Measurements from ENCODE around the gene ADD2. TPM values are rescaled to one million over a fixed set of nuclear protein-coding genes. Genes with fewer than 3 reads are reported as not detected.
A peak's percentile ranks its signal among the peaks of the same experiment; 100 is the strongest.

The ADD2 gene
- polyA plus RNA-seq, 3 donors, result 6.6 to 7.6 (median 7.0) TPM

GRCh38 chr2:70789304-70790135 is 21.5 kb upstream of the ADD2 start:
- peak; percentile 62 for DNase-seq

- peak; percentile 23 for DNase-seq
Observed at GRCh38 chr2:70785137-70785911, 17.3 kb upstream of the ADD2 start.

GRCh38 chr2:70784320-70784719 is 16.3 kb upstream of the ADD2 start:
- no peak for DNase-seq

DNA sequence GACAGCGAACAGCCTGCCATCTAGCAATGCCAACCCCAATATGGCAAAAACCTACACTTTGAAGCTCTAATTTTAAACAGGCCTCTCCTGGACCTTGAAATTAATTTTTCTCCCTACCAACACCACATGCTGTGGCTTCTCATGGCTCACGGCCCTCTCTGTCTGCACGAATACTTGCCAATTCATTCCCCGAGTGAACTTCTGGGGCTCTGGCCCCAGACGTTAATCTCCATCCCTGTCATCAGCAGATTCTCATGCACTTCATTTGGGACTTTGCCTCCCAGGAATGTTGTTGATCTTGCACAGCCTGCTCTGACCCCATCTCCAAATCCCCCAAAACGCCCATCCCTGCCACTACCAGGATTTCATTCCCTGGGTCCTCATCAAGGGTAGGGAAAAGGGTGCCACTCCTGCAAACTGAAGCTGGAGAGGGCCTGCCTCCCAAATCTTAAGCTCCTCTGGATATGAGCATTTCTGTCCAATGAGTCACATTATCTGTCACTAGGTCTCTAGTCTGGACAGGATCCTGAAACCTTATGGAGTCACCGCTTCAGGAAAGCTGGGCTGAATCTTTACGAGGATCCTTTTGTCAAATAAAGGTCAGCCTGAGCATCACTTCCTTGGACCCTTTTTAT is 12.0 kb upstream of the ADD2 start:
- DNase-seq, result no peak

DNA sequence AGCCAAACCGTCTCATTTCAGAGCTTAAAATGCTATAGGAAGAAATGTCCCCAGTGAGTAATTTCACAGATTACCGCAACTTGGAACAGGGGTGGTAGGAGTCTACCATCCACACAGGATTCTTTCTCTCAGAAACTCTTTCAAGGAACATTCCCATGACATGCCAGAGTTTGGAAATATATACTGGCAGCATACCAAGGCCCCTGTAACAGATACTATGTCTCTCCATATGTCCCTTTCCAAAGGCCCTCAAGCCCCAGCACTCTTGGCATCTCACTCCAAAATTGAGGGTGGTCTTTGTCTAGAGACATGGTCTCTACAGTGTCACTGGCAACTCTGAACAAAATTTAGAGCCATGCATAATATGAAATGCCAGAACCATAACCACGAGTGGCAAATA is 11.5 kb upstream of the ADD2 start:
- DNase-seq, result no peak

- DNase-seq, result no peak
Observed at GRCh38 chr2:70778676-70779075, 10.7 kb upstream of the ADD2 start.

GRCh38 chr2:70777450-70777849 is 9.4 kb upstream of the ADD2 start:
- DNase-seq, result no peak

DNA sequence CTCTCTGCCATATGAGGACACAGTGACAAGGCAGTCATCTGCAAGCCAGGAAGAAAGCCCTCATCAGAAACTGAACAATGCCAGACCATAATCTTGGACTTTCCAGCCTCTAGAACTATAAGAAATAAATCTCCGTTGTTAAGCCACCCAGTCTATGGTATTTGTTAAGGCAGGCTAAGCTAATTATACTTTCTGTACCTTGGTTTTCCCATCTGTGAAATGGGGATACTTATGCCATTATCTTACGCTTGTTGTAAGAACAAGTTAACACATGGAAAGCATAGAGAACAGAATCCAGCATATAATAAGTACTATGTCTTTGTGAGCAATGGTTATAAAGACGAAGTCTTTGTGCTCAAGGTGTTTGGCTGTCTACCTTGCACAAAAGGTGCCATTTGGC is 8.3 kb upstream of the ADD2 start:
- DNase-seq, result no peak

- DNase-seq, result no peak
Observed at GRCh38 chr2:70775141-70775540, 7.1 kb upstream of the ADD2 start.

DNA sequence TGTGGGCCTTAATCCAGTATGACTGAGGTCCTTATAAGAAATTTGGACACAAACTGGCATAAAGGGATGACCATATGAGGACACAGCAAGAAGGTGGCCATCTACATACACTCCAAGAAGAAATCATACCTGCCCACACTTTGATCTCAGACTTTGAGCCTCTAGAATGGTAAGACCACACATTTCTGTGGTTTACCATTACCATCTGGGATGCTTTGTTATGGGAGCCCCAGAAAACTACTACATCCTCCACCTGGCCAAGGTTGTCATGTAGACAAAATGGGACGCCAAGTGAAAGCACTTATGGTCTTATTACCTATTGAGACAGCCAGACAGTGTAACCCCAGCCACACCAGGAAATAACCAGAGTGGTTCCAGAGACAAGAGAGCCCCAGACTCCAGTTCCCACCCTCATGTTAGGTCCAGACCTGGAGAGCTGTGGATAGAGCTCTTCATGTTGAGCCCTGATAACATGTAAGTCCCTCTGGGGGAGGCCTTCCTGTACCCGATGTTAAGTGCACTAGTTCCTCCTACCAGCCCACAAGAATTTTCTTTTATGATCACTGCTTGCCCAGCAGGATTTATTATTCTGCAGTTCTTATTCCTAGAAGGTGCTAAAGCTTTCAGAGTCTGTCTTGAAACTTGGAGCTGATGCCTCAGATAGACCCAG is 4.6 kb upstream of the ADD2 start:
- no peak for DNase-seq

DNA sequence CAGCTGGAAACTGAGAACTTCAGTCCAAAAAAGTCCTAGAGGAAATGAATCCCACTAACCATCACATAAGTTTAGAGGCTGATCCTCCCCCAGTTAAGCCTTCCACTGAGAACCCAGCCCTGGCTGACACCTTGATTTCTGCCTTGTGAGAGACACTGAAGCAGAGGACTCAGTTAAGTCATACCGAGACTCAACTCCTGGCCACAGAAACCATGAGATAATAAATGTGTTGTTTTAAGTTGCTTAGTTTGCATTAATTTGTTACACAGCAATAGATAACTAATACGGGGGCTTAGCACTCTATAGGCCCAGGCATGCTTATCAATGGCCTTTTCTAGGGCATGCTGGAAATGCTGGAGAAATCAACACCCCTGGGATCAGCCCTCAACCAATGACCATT is 3.4 kb upstream of the ADD2 start:
- DNase-seq, result no peak

DNA sequence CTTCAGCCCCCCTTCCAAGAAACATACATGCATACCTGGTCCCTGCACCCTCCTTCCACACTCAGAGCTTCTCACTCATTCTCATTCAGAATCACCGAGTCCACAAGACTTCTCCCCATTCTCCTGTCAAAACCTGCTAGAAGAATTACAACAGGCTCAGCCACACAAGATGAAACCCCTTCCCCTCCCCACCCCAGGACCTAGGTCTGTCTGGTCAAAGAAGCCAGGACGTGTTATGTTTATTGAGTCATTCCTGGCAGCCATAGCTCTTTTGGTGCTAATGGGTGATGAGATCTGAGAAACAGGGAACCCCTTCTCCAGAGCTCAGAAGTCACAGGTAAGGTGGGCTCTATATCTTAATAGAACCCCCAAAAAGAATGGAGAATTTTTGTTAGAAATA is 1.4 kb upstream of the ADD2 start:
- no peak for DNase-seq

DNA sequence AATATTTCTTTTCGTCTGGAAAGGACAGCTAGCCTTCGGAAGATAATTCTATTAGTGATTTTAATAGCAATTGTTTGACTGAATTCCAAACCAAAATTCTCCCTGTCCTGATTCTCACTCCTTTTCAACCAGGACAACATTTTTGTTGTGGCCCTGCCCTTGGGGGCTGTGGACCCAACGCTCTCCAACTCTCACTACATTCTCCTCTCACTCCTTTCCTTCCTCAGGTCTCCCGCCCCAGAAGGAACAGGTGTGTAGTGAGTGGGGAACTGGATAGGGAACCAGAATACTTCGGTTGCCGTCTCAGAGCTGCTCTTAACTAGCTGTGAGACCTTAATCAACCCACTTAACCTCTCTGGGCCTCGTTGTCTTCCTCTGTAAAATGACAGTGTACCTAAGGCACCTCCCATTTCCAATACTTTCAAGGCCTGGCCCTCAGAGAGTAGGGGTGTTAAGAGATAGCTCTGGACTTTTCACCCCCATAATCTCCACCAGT is 638 bp upstream of the ADD2 start:
- DNase-seq, result no peak

- DNase-seq, result peak; percentile 47
Observed at GRCh38 chr2:70767079-70767698, 811 bp downstream of the ADD2 start.

- DNase-seq, result no peak
Observed at GRCh38 chr2:70766357-70767078, 1.5 kb downstream of the ADD2 start.

DNA sequence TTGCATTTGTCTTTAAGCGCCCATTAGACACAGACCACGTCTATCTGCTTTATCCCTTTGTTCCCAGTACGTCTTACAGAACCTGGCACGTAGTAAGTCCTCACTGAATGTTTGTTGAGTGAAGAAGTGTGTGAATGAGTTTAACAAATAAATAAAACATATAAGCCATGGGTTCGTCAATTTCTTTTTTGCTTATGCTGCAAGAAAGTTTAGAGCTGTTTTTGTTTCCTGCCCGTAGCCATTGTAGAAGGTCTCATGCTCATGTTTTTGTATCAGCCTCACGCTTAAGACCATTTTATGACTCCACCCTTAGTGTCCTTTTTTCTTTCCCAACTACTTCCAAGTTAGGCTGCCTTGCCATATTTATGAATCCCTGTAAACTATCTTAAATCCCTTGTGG is 2.5 kb downstream of the ADD2 start:
- DNase-seq, result no peak

GRCh38 chr2:70759446-70759845 is 8.6 kb downstream of the ADD2 start:
- DNase-seq, result no peak

DNA sequence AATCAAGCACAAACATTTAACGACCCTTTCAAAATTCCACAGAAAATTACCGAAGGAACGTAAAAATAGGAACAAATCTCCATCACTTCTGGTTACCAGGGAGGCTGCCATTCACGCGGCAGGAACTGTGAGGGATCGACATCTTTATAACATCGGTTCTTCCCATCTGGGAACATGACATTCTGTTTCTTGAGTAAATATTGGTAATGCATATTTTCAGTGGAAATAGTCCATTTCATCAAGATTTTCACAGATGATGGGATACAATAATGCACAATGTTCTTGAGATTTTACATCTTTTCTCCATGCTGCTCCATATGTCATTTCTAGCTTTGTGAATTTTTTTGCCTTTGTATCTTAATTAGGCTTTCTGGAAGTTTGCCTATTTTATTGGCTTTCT is 10.0 kb downstream of the ADD2 start:
- no peak for DNase-seq

DNA sequence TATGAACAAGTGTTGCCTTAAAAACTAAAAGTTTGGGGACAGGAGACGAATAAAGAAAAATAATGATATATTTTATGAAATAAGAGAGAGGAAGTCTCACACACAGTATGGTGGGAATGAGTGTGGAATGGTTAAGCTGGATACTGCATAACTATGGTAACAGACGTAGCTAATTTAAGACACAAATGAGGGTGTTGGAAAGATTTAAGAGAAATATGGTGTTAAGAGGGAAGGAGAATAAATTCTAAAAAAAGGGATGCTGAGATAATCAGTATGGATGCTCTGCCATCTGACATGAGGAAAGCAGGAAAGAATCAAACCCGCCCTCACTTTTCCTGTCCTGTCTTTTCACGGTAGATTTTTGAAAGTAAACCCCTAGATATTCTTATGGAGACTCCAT is 10.6 kb downstream of the ADD2 start:
- DNase-seq, result no peak

DNA sequence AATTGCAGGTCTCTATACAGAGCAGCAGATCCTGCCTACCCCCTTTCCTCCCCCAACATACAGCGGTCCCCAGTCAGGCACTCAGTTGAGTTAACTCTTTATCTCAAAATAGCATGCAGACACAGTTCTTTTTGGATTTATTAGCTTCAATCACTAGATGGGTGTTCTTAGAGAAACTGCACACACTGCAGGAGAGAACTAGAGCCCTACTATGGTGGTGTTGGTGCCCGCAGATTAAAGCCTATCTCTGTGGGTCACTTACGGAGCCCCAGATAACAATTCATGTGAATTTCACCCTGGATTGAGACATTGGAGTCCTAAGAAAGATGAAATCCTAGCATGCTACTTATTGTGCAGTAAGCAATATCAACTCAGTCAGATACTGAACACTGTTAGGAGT is 11.9 kb downstream of the ADD2 start:
- no peak for DNase-seq

GRCh38 chr2:70753902-70754301 is 14.1 kb downstream of the ADD2 start:
- peak; percentile 36 for DNase-seq
